GM19397 (cell line): Measurements from ENCODE around the gene CACHD1.
"Not testable (repeated sequence)": the region's sequence is repeated elsewhere in the genome, so short reads cannot be mapped to it uniquely, and the experiment has no call there.

ENCODE experiments used
- ATAC-seq: cut with Tn5 transposase; IDR thresholded peaks from one replicate; pipeline ENCODE4 v1.9.1; 2021; ENCODE audit warnings: mild to moderate bottlenecking, moderate library complexity; ENCODE audit not compliant: unreplicated experiment

Gene CACHD1

DNA sequence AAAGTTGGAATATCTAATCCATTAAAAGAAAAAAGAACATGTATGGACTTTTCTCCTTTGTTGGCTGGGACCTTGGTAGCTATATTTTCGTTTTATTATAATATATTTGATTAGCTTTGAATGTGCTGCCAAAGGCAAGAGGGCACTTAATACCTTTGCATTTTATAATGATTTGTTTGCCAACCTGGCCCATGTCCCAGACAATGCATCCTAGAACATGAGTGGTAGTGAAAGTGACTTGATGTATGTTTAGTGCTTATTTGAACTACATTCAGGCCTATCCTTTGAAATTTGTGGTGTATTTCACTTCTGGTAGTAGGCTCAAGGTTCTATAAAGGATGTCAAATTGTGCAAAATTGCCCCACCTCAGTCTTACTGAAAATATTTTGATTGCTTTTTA lies 25.9 kb downstream of the CACHD1 start:
- ATAC-seq = no peak

- ATAC-seq = no peak
Measured at GRCh38 chr1:64496606-64497005, 26.7 kb downstream of the CACHD1 start.

DNA sequence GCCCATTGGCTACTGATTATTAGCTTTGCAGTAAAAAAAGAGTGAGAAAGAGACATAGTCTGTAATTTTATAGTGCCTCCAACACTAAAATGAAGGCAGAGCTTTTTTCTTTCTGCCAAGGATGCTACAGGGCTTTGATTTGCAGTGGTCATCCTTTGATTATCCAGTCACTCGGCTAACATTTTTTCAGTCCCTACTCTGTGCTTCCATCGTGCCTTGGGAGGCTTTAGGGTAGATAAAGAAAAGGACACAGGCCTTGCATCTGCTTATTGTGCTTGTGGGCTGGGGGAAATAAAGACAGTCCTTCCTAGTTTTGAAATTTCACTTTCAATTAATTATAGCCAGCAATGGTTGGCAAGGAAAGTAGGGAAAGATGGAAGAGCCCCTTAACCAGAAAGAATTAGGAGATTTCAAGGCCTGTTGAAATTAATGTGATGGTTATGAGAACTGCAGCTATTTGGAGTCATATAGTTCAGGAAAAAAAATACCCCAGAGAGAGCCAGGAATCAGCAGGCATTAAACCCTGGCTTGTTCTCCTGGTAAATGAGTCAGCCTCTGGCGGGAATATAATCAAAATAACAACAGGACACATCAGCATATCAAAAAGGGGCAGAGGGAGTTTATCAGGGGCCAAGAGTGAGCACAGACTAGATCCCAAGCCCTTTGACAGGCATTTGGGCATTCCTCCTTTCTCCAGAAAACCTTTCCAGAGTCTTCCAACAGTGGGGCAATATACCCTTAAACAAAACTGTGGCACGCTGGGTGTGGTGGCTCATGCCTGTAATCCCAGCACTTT lies 27.4 kb downstream of the CACHD1 start:
- no peak for ATAC-seq

- ATAC-seq = no peak
Measured at GRCh38 chr1:64498325-64498724, 28.4 kb downstream of the CACHD1 start.

DNA sequence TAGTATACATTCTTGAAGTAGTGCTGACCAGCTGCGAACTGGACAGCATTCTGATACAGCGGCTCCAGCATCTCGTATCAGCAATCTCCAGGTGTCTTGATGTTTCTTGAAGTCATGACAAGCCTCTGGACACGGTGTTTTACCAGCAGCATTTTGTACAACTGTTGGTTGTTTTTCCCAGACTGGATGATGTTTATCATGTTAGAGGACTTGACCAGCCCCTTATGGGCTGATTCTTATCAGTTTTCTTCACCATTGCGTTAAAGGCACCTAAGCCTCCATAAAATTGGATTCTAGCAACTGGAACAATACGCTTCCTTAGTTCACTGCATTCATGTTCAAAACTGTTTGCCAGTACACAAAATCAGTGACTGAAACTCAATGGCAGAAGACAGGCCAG lies 29.1 kb downstream of the CACHD1 start:
- ATAC-seq = no peak

DNA sequence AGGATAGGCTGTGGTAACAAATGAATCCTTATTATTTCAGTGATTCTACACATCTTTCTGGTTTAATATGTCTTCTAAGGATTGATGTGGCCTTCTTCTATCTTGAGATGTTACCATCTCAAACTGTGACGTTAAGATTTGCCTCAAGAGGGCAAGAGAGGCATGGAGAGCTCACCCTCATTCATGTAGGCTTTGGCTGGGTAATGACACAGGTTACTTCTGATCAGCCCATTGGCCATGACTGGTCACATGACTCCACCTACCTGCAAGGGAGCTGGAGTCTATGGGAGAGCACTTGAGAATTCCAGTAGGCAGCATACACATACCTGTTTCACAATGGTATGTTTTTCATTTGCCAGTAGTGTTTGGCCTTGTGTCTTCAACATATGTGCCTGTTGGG lies 30.0 kb downstream of the CACHD1 start:
- no peak for ATAC-seq

DNA sequence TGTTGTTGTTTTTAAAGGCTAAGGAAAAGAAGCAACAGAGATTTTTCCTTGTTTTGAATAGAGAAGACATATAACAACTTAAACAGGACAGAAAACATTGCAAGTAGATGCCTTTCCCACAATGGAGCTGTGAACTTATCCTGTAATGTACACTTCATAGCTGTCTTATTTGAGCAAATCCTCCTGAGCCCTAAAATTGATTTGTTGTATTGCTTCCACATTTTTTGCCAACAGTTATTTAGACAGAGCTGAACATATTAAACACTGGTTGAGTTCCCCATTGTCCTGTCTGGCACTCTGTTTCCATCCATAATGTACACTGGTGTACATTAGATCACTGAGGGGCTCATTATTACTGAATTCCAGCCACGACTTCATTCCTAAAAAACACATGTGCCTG lies 32.2 kb downstream of the CACHD1 start:
- no peak for ATAC-seq

DNA sequence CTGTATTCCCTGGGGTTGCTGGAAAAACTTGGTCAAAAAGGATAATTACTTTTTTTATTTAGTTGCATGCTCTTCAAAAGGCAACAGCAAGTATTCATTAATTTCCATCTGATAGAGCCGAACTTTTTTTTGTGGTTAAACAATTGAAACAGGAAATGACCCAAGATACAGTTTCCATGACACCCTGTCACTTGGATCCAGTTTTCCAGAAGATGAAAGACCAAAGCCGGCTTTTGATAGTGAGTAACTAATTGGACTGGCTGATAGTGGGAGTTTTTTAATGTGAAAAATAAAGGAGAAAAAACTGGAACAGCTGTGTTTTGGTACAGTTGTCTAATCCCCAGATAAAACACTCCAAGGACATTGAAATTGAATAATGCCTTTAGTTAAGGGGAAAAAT lies 33.0 kb downstream of the CACHD1 start:
- ATAC-seq = no peak

GRCh38 chr1:64505232-64505943 lies 35.5 kb downstream of the CACHD1 start:
- ATAC-seq = no peak

GRCh38 chr1:64505944-64506655 lies 36.2 kb downstream of the CACHD1 start:
- no peak for ATAC-seq

DNA sequence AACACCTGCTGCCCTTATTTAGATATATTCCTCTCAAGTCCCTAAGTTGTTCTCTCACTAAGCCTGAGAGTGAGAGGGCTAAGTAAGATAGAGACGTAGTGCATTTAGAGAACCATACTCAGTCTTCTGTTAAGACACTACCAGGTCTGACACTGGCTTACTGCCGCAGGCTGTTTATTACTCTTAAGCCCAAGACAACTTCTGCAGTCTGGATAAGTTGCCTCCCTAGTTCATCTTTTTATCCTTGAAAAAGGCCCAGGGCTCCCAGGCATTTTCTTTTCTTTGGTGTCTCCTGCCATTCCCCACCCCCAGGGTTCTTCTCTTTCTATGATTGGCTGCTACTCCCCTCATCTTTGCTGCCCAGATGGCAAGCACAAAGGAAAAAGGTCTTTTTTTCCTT lies 38.7 kb downstream of the CACHD1 start:
- ATAC-seq = no peak

GRCh38 chr1:64511044-64511443 lies 41.1 kb downstream of the CACHD1 start:
- ATAC-seq = no peak

- not testable (repeated sequence) for ATAC-seq
Measured at GRCh38 chr1:64512206-64512605, 42.3 kb downstream of the CACHD1 start.

DNA sequence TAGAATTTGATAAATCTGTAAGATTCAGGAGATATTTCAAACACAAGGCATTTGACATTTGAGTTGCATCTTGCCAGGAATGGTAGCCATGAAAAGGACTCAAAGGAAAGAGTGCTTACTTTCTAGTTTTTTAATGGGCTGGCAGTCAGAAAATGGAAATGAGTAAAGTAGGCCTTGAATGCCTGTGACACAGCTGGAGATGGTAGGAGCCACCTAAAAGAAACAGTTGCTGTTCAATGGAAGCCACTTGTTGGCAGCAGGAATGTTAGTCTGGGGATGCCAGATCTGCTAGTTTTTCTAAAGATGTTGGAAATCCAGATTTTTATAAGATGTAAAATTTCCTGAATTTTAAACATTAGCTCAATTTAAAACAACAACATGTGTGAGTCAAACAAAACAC lies 43.6 kb downstream of the CACHD1 start:
- ATAC-seq = no peak

DNA sequence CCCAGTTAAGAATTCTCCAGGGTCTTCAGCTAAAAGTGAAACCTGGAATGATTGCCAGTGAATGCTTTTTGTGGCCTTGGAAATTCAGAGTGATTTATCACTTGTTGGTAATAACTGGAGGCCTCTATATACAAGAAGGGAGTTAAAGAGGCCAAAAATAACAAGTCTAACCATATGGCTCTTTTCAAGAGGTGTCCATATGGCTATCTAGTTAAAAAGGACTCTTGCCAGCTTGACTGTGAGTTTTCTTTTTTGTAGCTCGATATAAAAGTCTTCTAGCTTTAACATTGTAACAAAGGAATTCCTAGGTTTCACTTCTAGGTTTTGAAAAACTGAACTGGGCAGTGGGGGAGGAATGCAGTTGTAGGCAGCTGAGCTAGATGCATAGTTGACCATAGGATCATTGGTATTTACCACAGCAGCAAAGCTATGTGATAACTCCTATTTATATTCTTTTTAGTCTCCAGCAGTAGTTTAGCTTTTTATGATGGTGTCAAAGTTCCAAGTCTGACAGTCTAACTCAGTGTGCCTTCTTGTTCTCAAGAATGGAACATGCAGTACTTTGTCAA lies 44.4 kb downstream of the CACHD1 start:
- ATAC-seq = no peak

- no peak for ATAC-seq
Measured at GRCh38 chr1:64515427-64515826, 45.5 kb downstream of the CACHD1 start.

DNA sequence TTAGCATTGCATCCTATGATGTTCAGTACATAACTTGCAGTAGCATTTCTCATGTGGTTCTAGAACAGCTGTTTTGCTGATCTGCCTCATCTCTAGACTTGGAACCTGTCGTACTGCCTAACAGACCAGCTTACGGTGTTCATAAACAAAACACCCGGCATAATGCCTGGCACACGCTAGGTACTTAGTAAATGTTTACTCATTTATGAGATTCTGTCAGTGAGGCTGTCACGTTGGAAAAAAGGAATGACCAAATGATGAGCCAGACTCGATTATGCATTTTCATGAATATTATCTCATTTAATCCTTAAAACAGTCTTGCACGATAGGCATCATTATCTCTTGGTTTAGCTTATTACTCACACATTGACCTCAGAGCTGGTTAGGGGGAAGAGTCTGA lies 46.4 kb downstream of the CACHD1 start:
- ATAC-seq = no peak

DNA sequence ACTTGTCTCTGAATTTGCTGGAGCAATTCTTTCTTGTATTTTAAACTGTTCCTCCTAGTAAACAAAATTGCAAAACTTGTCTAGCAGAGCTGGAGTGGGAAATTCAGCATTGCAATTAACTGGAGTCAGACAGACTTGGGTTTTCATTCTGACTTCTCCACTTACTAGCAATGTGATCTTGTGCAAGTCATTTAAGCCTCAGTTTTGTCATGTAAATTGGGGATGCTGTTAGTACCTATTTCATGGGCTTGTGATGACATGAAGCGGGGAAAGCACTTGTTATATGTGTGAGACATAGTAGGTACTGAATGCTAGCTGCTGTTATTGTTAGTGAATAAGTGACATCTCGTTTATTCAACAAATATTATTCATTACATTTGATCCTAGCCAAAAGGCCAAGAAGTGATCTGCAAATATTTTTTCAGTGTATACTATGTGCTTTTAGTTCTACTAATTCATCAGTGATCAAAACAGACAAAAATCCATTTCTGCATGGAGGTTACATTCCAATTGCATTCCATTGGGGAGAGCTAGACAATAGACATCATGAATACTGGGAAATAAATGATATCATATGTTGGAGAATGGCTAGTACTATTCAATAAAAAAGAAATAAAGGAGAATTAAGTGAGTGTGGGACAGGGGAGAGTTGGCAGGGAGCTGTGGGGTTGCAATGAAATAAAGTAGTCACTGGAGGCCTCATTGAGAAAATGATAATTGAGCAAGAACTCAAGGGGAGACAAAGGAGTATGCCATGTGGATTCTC lies 47.1 kb downstream of the CACHD1 start:
- ATAC-seq = no peak

DNA sequence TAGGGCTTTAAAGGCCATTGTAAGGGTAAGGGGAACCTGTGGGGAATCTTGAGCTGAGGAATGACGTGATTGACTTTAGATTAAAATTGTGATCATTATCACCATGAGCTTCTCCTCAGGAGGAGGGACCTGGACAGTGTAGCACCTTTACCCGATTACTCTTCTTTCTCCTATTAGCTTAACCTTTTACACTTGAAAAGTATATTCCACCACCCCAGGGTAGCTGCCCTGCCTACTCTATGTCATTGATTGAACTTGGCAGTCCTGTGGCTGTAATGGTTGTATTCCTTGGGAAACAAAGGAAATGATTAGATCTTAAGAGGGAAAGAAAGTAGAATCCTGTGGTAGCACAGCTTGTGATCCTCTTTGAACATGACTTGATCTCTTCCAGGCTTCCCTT lies 47.7 kb downstream of the CACHD1 start:
- no peak for ATAC-seq

DNA sequence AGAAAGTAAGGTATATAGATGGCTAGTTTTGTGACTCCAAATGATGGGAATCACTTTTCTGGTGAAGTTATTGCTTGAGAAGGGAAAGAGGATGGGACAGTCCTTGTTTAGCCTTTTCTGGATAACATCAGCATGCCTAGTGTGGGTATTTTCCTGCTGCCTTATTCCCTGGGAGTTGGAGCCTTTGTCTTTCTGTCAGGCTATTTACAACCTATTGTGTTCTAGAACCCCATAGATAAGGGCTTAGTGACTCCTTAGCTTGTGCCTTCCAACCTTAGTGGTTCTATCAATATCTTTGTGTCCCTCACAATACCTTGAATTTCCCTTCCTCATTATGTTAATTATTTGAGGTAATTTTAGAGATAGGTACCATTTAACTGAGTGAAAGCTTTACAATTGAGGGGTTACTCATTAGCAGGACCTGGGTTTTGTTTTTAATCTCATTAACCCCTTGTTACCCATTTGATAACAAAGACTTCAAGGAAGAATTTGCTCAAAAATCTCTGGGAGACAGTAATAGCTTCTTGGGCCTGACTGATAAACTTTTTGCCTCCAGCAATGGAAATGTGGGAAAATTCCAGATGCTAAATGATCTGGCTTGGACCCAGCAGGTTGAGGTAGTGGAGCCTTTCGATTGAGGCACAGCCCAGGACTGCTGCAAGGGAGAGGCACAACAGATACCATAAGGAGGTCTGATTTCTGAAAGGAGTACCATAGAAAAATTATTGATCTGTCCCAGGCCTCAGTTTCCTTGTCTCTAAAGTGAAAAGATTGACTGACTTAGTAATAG lies 49.0 kb downstream of the CACHD1 start:
- no peak for ATAC-seq
